Hindlimb muscle (tissue), 1 donor: ENCODE measurements around the gene SH3D19. TPM values are rescaled to one million over a fixed set of nuclear protein-coding genes. Genes with fewer than 3 reads are reported as not detected.
"Not testable (repeated sequence)": the region's sequence is repeated elsewhere in the genome, so short reads cannot be mapped to it uniquely, and the experiment has no call there.

ENCODE experiments used
- DNase-seq: peaks from one replicate; pipeline ENCODE4 v3.0.0-alpha.2; 2013
- polyA plus RNA-seq: library from polyadenylated mRNA; unstranded; fragments of 120-200 nt; gene quantifications from one replicate; pipeline ENCODE4 v1.2.1, GENCODE V29; 2013; ENCODE audit not compliant: insufficient read length

The SH3D19 gene
- polyA plus RNA-seq, 1 donor: 26.1 TPM

GRCh38 chr4:151143811-151144210, 181.6 kb downstream of the SH3D19 start:
- DNase-seq: no peak

DNA sequence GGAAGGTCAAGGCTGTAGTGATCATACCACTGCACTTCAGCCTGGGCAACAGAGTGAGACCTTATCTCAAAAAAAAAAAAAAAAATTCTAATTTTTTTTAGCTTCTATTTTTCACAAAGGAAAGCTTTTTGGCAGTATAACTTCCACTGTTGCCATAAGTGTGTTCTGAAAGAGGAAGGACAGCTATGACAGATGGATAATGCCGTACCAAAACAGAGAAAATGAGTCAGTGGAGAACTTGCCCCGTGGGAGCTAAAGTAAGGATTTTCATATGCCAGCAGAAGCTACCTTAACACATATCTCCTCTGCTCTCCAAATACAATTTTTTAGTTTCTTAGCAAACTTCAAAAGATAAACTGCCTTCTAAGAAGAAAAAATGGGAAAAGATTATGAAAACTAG, 182.2 kb downstream of the SH3D19 start:
- no peak for DNase-seq

GRCh38 chr4:151142758-151143157, 182.6 kb downstream of the SH3D19 start:
- DNase-seq: no peak

DNA sequence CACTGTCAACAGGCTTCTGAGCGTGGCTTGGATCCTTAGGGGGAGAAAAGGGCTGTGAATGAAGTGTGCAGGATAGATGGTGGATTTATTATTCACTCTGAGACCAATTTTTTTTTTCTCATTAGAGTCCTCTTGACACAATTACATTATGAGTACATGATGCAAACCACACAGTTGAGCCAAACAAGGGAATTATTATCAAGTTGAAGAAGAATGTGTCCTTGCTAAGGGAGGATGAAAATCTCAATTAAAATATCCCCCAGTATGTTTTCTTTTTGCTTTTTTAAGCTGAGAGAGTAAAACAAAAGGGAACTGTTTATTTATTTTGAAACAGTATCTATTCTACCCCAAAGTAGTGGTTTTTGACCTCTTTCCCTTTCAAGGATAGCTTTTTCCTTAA, 185.6 kb downstream of the SH3D19 start:
- DNase-seq: no peak

- not testable (repeated sequence) for DNase-seq
These were observed 189.4 kb downstream of the SH3D19 start for GRCh38 chr4:151136048-151136447.

- no peak for DNase-seq
These were observed 192.1 kb downstream of the SH3D19 start for GRCh38 chr4:151133311-151133710.

DNA sequence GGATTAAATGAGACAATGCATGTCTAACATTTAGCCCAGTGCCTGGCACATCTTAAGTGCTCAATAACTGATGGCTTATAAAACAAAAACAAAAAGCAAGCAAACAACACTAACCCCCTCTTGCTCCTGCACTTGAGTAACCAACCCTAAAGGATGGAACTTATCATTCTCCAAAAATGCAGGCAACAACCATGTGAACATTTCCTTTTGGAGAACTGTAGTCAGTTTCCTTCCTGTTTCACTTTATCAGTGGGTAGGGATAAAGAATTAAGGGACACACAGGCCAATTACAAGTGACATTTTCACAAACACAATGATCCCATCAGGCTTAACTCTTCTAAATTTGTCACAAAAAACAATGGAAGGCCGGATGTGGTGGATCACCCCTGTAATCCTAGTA, 195.6 kb downstream of the SH3D19 start:
- DNase-seq: no peak

GRCh38 chr4:151117371-151117962, 207.9 kb downstream of the SH3D19 start:
- peak; percentile 63 for DNase-seq

DNA sequence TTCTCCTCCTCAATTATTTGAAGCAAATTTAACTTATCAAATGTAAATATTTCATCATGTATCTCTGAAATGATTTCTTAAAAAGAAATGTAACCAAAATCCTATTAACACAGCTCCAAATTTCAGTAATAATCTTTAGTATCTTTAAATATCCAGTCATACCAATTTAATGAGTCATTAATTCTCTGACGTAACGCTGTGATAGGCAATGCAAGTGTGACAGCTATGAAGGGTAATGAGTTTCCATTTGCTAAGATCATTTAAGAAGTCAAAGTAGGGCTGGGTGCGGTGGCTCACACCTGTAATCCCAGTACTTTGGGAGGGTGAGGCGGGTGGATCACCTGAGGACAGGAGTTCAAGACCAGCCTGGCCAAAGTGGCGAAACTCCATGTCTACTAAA, 210.4 kb downstream of the SH3D19 start:
- no peak for DNase-seq

GRCh38 chr4:151114338-151114737, 211.1 kb downstream of the SH3D19 start:
- DNase-seq: no peak

- no peak for DNase-seq
These were observed 215.2 kb downstream of the SH3D19 start for GRCh38 chr4:151110236-151110635.

DNA sequence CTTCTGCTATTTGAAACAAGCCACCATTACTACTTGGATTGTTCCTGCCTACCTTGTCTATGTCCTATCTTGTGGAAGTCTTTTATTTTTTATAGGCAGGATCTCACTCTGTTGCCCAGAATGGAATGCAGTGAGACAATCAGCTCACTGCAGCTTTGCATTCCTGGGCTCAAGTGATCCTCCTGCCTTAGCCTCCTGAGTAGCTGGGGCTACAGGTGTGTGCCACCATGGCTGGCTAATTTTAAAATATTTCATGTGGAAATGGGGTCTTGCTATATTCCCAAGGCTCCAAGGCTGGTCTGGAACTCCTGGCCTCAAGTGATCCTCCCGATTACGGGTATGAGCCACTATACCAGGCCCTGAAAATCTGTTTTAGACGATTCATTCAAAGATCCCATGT, 218.3 kb downstream of the SH3D19 start:
- no peak for DNase-seq

DNA sequence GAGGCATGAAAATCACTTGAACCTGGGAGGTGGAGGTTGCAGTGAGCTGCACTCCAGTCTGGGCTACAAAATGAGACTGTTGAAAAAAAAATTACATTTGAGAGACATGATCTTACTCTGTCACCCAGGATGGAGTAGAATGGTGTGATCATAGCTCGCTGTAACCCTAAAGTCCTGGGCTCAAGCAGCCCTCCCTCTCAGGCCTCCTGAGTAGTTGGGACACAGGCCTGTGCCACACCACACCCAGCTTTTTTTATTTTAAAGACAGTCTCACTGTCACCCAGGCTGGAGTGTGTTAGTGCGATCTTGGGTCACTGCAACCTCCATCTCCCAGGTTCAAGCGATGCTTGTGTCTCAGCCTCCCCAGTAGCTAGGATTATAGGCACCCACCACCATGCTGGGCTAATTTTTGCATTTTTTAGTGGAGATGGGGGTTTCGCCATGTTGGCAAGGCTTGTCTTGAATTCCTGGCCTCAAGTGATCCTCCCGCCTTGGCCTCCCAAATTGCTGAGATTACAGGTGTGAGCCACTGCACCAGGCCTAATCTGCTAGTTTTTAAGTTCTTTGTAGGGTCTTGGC, 219.9 kb downstream of the SH3D19 start:
- no peak for DNase-seq

- no peak for DNase-seq
These were observed 220.8 kb downstream of the SH3D19 start for GRCh38 chr4:151104621-151105020.

DNA sequence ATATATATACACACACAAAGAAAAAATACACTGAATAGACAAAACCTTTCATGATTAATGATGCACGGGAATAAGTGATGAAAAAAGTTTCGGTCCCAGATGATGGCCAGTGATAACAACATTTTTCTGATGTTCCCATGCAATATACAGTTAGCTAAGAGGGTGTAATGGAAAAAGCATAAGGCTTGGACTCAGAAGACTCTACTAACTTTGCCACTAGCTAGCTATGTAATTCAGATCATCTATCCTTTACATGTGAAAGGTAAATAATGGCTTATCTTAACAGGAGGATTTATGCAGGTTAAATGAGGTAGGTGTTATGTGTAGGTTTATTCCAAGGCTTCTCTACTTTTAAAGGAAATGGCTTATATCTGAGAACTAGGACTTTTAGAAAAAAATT, 221.6 kb downstream of the SH3D19 start:
- DNase-seq: no peak

DNA sequence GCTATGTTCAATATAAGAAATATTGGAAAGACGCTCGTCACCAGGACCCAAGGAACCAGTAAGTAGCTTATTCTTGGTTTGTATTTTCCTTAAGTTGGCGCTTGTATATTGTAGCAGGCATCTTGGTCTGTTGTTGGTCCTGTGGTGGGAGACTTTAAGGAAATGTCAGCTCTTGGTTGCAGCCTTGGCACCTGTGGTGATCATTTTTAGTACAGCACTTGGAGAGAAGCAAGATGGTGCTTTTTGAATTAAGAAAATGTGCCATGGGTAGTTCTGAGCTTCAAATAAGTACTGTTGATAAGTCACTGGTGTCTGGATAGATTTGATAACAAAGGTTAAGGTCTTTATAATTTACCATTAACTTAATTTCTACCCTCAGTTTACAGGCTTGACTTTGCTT, 224.9 kb downstream of the SH3D19 start:
- no peak for DNase-seq

DNA sequence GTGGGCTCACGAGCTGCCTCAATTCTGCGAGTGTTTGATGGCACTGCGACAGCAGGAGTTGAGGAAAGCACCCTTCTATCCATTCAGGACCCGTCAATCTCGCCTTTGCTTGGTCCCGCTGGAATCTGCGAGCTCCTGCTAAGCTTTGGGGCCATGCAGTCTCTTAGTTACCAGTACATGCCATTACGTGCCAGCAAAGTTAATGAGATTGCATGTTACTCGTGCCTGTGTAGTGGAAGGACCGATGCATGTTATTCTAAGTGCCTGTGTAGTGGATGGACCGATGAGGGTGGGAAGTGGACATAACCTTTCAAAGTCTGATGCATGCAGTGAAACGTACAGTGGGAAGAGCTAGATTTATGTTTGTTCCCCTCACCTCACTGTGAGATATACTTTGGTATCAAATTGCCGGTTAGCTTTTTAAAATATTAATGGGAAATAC, 225.4 kb downstream of the SH3D19 start:
- DNase-seq: no peak

- peak; percentile 97 for DNase-seq
These were observed 226.0 kb downstream of the SH3D19 start, which contains the start of gene RPS3A for GRCh38 chr4:151099229-151099975. Gene RPS3A (plus strand): TSS chr4:151099628. CDS start chr4:151099653, 25 bp downstream.

- DNase-seq: no peak
These were observed 226.5 kb downstream of the SH3D19 start for GRCh38 chr4:151098979-151099228.

DNA sequence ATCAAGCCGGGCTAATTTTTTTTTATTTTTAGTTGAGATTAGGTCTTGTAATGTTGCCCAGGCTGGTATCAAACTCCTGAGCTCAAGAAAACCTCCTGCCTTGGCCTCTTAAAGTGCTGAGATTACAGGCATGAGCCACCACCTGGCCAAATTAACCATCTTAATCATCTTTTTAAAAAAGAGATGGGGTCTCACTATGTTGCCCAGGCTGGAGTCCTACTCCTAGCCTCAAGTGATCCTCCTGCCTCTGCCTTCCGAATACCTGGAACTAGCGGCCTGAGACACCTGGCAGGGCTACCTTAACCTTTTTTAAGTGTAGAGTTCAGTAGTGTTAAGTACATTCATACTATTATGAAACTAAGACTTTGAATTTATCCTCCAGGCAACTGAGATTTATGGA, 227.6 kb downstream of the SH3D19 start:
- no peak for DNase-seq

DNA sequence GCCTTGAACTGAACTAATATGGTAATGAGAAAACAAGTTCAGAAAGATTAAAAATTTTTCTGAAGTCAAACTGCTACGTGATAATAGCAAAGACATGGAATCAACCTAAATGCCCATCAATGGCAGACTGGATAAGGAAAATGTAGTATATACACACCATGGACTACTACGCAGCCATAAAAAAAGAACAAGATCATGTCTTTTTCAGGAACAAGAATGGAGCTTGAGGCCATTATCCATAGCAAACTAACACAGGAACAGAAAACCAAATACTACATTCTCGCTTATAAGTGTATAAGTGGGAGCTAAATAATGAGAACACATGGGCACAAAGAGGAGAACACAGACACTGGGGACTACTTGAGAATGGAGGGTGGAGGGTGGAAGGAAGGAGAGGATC, 230.3 kb downstream of the SH3D19 start:
- DNase-seq: no peak

GRCh38 chr4:151094290-151094751, 231.1 kb downstream of the SH3D19 start:
- no peak for DNase-seq

GRCh38 chr4:151093203-151093602, 232.2 kb downstream of the SH3D19 start:
- no peak for DNase-seq

DNA sequence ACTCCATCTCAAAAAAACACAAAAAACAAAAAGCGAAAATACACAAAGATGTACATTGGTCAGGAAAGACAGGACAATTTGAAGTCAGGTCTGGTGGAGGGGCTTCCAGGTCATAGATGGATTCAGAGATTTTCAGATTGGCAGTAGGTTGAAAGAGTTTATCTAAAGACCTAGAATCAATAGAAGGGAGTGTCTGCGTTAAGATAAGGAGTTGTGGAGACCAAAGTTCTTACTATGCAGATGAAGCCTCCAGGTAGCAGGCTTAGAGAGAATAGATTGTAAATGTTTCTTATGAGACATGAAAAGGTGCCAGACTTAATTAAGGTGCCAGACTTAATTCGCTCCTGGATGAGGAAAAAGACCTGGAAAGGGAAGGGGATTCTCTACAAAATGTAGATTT, 232.9 kb downstream of the SH3D19 start:
- DNase-seq: no peak
